ENCODE measurements around the gene VSTM2L. TPM values are rescaled to one million over a fixed set of nuclear protein-coding genes. Genes with fewer than 3 reads are reported as not detected.

Gene VSTM2L
- total and polyA plus RNA-seq, 2 of the 13 experiments (the other 11 are each of a cell fraction or from before 2014, with no cell fraction given): not detected

- TF ChIP-seq ZNF318 (CRISPR knock-in tag; IDR thresholded peaks at IDR 0.05) (no peak), SATB2 (CRISPR knock-in tag; IDR thresholded peaks at IDR 0.05) (no peak), CBX2 (IDR thresholded peaks at IDR 0.05; ENCODE audit: low read depth, low read length) (no peak), CBX2 (CRISPR knock-in tag; IDR thresholded peaks at IDR 0.05; ENCODE audit: low read depth) (no peak), ZNF749 (CRISPR knock-in tag; IDR thresholded peaks at IDR 0.05; ENCODE audit: borderline replicate concordance) (no peak), CENPBD1 (CRISPR knock-in tag; IDR thresholded peaks at IDR 0.05; ENCODE audit: borderline replicate concordance, low read depth) (peak; percentile 19; the same call in 1 of the 2 replicates), NCOA1 (CRISPR knock-in tag; IDR thresholded peaks at IDR 0.05) (no peak), ZBTB39 (CRISPR knock-in tag; IDR thresholded peaks at IDR 0.05) (no peak), ZNF10 (CRISPR knock-in tag; IDR thresholded peaks at IDR 0.05; ENCODE audit: borderline replicate concordance, low read depth) (no peak), ZNF7 (CRISPR knock-in tag; IDR thresholded peaks at IDR 0.05) (no peak), ARID3A (IDR thresholded peaks at IDR 0.05; ENCODE audit: low read depth, low read length) (0 out of 2 replicates have a peak, but pooled peaks have one; percentile 43), SMAD3 (CRISPR knock-in tag; IDR thresholded peaks at IDR 0.05) (peak; percentile 46; the same call in 1 of the 2 replicates), FOXJ3 (CRISPR knock-in tag; IDR thresholded peaks at IDR 0.05; ENCODE audit: borderline replicate concordance) (peak; percentile 76; the same call in 1 of the 2 replicates), ZNF280B (CRISPR knock-in tag; IDR thresholded peaks at IDR 0.05; ENCODE audit: borderline replicate concordance) (peak; percentile 59)
Measured at GRCh38 chr20:37984018-37984785, 81.3 kb downstream of the VSTM2L start (continued).

Data from HepG2 (cell line).